ENCODE data around the gene DDX24. TPM values are rescaled to one million over a fixed set of nuclear protein-coding genes. Genes with fewer than 3 reads are reported as not detected.

The DDX24 gene
- 137 to 174 TPM (median 140 TPM) in 3 replicates for total RNA-seq (2021)
- percentile 88 among the genes with signal in this experiment for Bru-seq, nascent RNA
- long read RNA-seq, experiment 1, full-length matches to known transcripts = 542 of 637 reads
- long read RNA-seq, experiment 1, partial matches to known transcripts = 77 of 637 reads
- long read RNA-seq, experiment 1, other reads (novel, unspliced or antisense) = 18 of 637 reads
- long read RNA-seq, experiment 2, full-length matches to known transcripts = 61 of 127 reads
- long read RNA-seq, experiment 2, partial matches to known transcripts = 48 of 127 reads
- long read RNA-seq, experiment 2, other reads (novel, unspliced or antisense) = 18 of 127 reads
- long read RNA-seq, experiment 3, full-length matches to known transcripts = 58 of 83 reads
- long read RNA-seq, experiment 3, partial matches to known transcripts = 21 of 83 reads
- long read RNA-seq, experiment 3, other reads (novel, unspliced or antisense) = 4 of 83 reads

- Mint-ChIP-seq H3K36me3 (peaks cover 23% of the 10 kb centered on the region), H3K4me1 (peaks cover 29% of the 10 kb centered on the region), H3K9me3 (peaks cover 2% of the 10 kb centered on the region), H3K27me3 (ENCODE audit: low read depth) (no peaks in the 10 kb centered on the region), H3K4me3 (peak within 1 kb of the TSS; percentile 100), H3K27ac (peak within 1 kb of the TSS; percentile 93)
- CTCF ChIA-PET = interaction anchor here (0.8 to 2.8 kb wide), 13 partner anchors 15 to 406 kb away, joined by 3 to 20 read pairs (median 3); no protein-coding TSS in a partner anchor
- POLR2A ChIA-PET = interaction anchor here (1.1 to 1.4 kb wide), 5 partner anchors 13 to 51 kb away, joined by 3 to 5 read pairs (median 4); partner anchors contain the start of gene IFI27L2
- DNase-seq (ENCODE audit: low spot score) = peak; percentile 96
- ATAC-seq = peak; percentile 99
- TF ChIP-seq AR (CRISPR knock-in tag; IDR thresholded peaks at IDR 0.05) (no peak), FOXP4 (CRISPR knock-in tag; IDR thresholded peaks at IDR 0.05) (peak; percentile 80), SMAD4 (CRISPR knock-in tag; IDR thresholded peaks at IDR 0.05) (no peak), ZBTB43 (CRISPR knock-in tag; IDR thresholded peaks at IDR 0.05) (0 out of 2 replicates have a peak, but pooled peaks have one; percentile 44), ZNF671 (CRISPR knock-in tag; IDR thresholded peaks at IDR 0.05) (no peak), ETV6 (CRISPR knock-in tag; IDR thresholded peaks at IDR 0.05) (peak; percentile 59; the same call in 1 of the 2 replicates), NFYB (CRISPR knock-in tag; conservative IDR thresholded peaks at IDR 0.05; ENCODE audit: low read depth) (peak; percentile 79), ZNF416 (CRISPR knock-in tag; IDR thresholded peaks at IDR 0.05) (no peak), EMX1 (CRISPR knock-in tag; IDR thresholded peaks at IDR 0.05) (no peak), ARID4B (CRISPR knock-in tag; IDR thresholded peaks at IDR 0.05; ENCODE audit: borderline replicate concordance) (peak; percentile 63), NR1H2 (CRISPR knock-in tag; IDR thresholded peaks at IDR 0.05) (no peak), USF1 (CRISPR knock-in tag; IDR thresholded peaks at IDR 0.05) (no peak), ZNF532 (CRISPR knock-in tag; IDR thresholded peaks at IDR 0.05; ENCODE audit: borderline replicate concordance) (no peak), TEAD1 (CRISPR knock-in tag; IDR thresholded peaks at IDR 0.05) (0 out of 2 replicates have a peak, but pooled peaks have one; percentile 21), RELA (CRISPR knock-in tag; IDR thresholded peaks at IDR 0.05; ENCODE audit: borderline replicate concordance) (peak; percentile 53; the same call in 1 of the 2 replicates), GRHL2 (CRISPR knock-in tag; IDR thresholded peaks at IDR 0.05; ENCODE audit: insufficient replicate concordance, severe bottlenecking) (no peak), NR2C2 (CRISPR knock-in tag; IDR thresholded peaks at IDR 0.05) (no peak), GABPB1 (CRISPR knock-in tag; IDR thresholded peaks at IDR 0.05) (peak; percentile 76), GTF2I (CRISPR knock-in tag; conservative IDR thresholded peaks at IDR 0.05) (no peak)
Measured at GRCh38 chr14:94080621-94081385, at the start of gene DDX24, which contains the start of gene IFI27L1. Gene DDX24, minus strand, starts transcription at chr14:94081202. Its CDS starts 1,460 bp downstream, at chr14:94079742. Gene IFI27L1, plus strand, starts transcription at chr14:94081310. Its CDS starts 15,628 bp downstream, at chr14:94096938.

All from WTC11 (cell line).